Stimulated activated CD4-positive, alpha-beta T cell treated with anti-CD3 and anti-CD28 coated beads, Interleukin-1b, Interleukin-23, amount 100 ng/mL, for 48 hours (primary cell): ENCODE data around the gene RNF175.
"Not testable (repeated sequence)": the region's sequence is repeated elsewhere in the genome, so short reads cannot be mapped to it uniquely, and the experiment has no call there.

Experiments used
- DNase-seq: peaks from one replicate; pipeline ENCODE4 v3.0.0-alpha.2; 2020

Gene RNF175

GRCh38 chr4:153669838-153670237, 90.0 kb downstream of the RNF175 start:
- DNase-seq: no peak

GRCh38 chr4:153668647-153669046, 91.2 kb downstream of the RNF175 start:
- DNase-seq: no peak

DNA sequence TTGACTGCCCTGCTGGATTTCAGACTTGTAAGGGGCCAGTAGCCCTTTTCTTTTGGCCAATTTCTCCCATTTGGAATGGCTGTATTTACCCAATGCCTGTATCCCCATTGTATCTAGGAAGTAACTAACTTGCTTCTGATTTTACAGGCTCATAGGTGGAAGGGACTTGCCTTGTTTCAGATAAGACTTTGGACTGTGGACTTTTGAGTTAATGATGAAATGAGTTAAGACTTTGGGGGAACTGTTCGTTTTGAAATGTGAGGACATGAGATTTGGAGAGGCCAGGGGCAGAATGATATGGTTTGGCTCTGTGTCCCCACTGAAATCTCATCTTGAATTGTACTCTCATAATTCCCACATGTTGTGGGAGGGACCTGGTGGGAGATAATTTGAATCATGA, 93.3 kb downstream of the RNF175 start:
- DNase-seq: not testable (repeated sequence)

GRCh38 chr4:153663667-153664066, 96.2 kb downstream of the RNF175 start:
- no peak for DNase-seq

DNA sequence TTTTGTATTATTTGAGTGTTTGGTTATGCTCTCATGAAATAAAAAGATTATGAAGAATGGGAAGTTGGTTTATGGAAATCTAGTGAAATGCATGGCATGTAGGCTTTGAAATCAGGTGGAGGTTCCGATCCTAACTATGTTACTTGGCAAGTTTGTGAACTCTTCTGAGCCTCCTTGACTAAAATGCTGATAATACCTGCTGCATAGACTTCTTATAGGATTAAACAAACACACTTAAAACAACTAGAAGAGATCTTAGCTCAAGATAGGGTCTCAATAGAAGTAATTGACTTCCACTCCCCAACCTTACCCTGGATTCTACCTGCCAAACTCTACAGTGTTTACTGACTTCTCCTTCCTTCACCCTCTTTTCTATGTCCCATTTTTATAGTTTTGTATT, 97.9 kb downstream of the RNF175 start:
- no peak for DNase-seq

GRCh38 chr4:153661215-153661822, 98.5 kb downstream of the RNF175 start:
- DNase-seq: no peak
